Stomach (tissue), 9 donors: ENCODE data around the gene MEX3B. TPM values are rescaled to one million over a fixed set of nuclear protein-coding genes. Genes with fewer than 3 reads are reported as not detected.

Experiments
- DNase-seq, 2 donors: peaks; one replicate each; pipeline versions ENCODE4 v3.0.0 to v3.0.0-alpha.2; 2013 to 2019
- H3K27ac ChIP-seq, 5 donors: fragments of 200-600 bp in 4 of 5; sonication (generic) in 4 of 5; one replicate each; pipeline ENCODE4 v1.5.1; 2013 to 2019; ENCODE audit warnings: mild to moderate bottlenecking in 1 of 5, moderate library complexity in 1 of 5
- H3K27me3 ChIP-seq, 3 donors: fragments of 200-600 bp; sonication (generic); one replicate each; pipeline ENCODE4 v1.5.1; 2017 to 2019; ENCODE audit warnings: mixed run types in 1 of 3
- H3K36me3 ChIP-seq, 4 donors: fragments of 200-600 bp; sonication (generic); 1 replicate in 3 of 4; 2 replicates in 1 of 4; pipeline ENCODE4 v1.5.1; 2016 to 2019
- H3K4me1 ChIP-seq, 4 donors: fragments of 200-600 bp; sonication (generic); one replicate each; pipeline ENCODE4 v1.5.1; 2016 to 2019
- H3K4me3 ChIP-seq, 4 donors: fragments of 200-600 bp; sonication (generic) in 3 of 4; one replicate each; pipeline ENCODE4 v1.5.1; 2016 to 2019; ENCODE audit warnings: mild to moderate bottlenecking in 1 of 4
- H3K9me3 ChIP-seq, 4 donors: fragments of 200-600 bp; sonication (generic); one replicate each; pipeline ENCODE4 v1.5.1; 2016 to 2019
- EP300 ChIP-seq: sonication (generic); formaldehyde crosslinking; IDR thresholded peaks from one replicate; pipeline ENCODE4 v1.6.1; 2017; ENCODE audit warnings: antibody characterized with exemption
- POLR2A ChIP-seq, 4 donors: fragments of 450-650 bp; IDR thresholded peaks; one replicate each; pipeline ENCODE4 v1.6.1; 2016; ENCODE audit warnings: antibody characterized with exemption in 4 of 4, control low read depth in 2 of 4, mild to moderate bottlenecking in 1 of 4, moderate library complexity in 1 of 4
- POLR2AphosphoS5 ChIP-seq, 3 donors: sonication (generic); formaldehyde crosslinking; IDR thresholded peaks; one replicate each; pipeline ENCODE4 v1.6.1; 2016; ENCODE audit warnings: antibody characterized with exemption in 3 of 3
- WGBS, 5 donors: extraction: QIAGEN DNeasy Blood & Tissue Kit in 3 of 5; methylation state at CpG; one replicate each; pipeline versions ENCODE4 v1.1.5 to v1.1.7; 2013 to 2018; 5-methylcytosine and 5-hydroxymethylcytosine counted together
- intact Hi-C: fragments of 100-400 bp; cut with DNase I; formaldehyde crosslinking; loops from one replicate; pipeline ENCODE4 v1.15.1; 2023; ENCODE audit warnings: low total_unique reads
- polyA plus RNA-seq, 3 donors: library from polyadenylated mRNA; stranded (reverse); fragments of 200-250 nt; gene quantifications; one replicate each; pipeline ENCODE4 v1.2.3, GENCODE V29; 2013
- total RNA-seq, 5 donors: library from RNA; depleted of rRNA; stranded (reverse); fragments of >200 nt; gene quantifications; one replicate each; pipeline versions ENCODE4 v1.1.0 to v1.2.3, GENCODE V29; 2014 to 2016
- TF ChIP-seq, protein P1 (sequence below), 7 experiments: fragments of 450-650 bp in 4 of 7; fragments of 200-600 bp in 3 of 7; sonication (generic) in 3 of 7; IDR thresholded peaks; one replicate each; pipeline ENCODE4 v1.5.1; 2016 to 2019; ENCODE audit warnings: antibody characterized with exemption in 7 of 7, control low read depth in 2 of 7, mild to moderate bottlenecking in 1 of 7
- donor health status: healthy with polysubstance abuse.
- donor health status: Bipolar disorder and iron deficiency.
- donor health status: healthy.

MEX3B gene
- total and polyA plus RNA-seq, 8 donors, result 0.44 to 2.9 (median 0.46) TPM; not detected in 3

DNA sequence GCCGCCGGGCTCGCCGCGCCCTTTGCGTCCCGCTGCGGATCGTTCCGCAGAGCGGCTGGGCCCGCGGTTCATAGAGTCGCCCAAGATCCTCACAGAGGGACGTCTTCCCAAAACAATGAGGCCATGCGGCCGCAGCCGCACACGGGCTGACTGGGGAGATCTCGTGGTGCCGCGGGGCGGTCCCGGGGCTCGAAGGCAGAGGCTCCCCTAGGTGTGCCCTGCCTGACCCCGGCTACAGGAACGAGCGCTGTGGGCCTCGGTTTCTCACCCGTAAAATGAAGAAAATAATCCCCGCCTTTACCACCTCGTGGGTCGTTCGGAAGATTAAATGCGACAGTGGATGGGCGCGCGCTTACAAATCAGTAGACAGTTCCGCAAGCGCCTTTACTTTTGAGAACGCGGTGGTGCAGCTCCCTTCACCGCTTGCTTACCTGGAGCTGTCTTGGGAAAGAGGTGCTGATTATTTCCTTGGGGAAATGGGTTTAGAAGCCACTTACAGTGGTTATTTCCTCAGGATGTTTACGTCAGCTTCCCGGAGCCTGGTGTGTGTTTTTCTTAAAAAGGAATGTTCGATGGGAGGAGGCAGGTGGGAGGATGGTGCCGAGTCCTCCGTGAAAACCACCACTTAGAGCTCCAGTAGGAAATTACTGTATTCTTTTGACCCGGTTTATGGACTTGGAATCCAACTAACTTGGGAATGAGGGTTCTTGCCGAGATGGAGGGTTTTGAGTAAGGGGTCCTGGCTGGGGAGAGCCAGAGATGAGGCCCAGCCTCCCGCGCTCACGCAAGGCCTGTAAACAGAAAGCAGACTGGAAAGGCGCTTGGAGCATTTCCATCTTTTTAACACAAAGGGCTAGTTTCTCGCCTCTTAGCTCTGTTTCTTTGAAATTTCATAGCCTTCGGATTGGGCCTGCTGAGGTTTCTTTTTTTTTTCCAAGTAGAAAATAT is 1.9 kb upstream of the MEX3B start:
- DNase-seq, result peak in 1 of 2 donors; percentile 71
- H3K27me3 ChIP-seq, result peaks cover 0 to 46% (median 22%) of the 10 kb centered on the region in 3 donors
- TF ChIP-seq EP300 (no peak), POLR2AphosphoS5 (IDR thresholded peaks at IDR 0.05) (no peak), POLR2A (IDR thresholded peaks at IDR 0.05) (no peak)
- TF ChIP-seq, protein P1, sequence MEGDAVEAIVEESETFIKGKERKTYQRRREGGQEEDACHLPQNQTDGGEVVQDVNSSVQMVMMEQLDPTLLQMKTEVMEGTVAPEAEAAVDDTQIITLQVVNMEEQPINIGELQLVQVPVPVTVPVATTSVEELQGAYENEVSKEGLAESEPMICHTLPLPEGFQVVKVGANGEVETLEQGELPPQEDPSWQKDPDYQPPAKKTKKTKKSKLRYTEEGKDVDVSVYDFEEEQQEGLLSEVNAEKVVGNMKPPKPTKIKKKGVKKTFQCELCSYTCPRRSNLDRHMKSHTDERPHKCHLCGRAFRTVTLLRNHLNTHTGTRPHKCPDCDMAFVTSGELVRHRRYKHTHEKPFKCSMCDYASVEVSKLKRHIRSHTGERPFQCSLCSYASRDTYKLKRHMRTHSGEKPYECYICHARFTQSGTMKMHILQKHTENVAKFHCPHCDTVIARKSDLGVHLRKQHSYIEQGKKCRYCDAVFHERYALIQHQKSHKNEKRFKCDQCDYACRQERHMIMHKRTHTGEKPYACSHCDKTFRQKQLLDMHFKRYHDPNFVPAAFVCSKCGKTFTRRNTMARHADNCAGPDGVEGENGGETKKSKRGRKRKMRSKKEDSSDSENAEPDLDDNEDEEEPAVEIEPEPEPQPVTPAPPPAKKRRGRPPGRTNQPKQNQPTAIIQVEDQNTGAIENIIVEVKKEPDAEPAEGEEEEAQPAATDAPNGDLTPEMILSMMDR (IDR thresholded peaks at IDR 0.05), result peak in 1 of 7 experiments; percentile 8
- H3K9me3 ChIP-seq, result no peaks in the 10 kb centered on the region
- peaks cover 24 to 41% (median 37%) of the 10 kb centered on the region in 4 donors for H3K4me1 ChIP-seq
- H3K36me3 ChIP-seq, result peaks cover 0 to 4% (median 0%) of the 10 kb centered on the region in 4 donors
- H3K27ac ChIP-seq, result peak overlapping the region; percentile 18 to 94 (median 73)
- WGBS, 5 donors, result 9 to 13% (median 10%) methylated on average over 40 to 56 of the region's 56 CpGs
- H3K4me3 ChIP-seq, result peak overlapping the region; percentile 84 to 90 (median 86)
- intact Hi-C loops, result no loop called here

DNA sequence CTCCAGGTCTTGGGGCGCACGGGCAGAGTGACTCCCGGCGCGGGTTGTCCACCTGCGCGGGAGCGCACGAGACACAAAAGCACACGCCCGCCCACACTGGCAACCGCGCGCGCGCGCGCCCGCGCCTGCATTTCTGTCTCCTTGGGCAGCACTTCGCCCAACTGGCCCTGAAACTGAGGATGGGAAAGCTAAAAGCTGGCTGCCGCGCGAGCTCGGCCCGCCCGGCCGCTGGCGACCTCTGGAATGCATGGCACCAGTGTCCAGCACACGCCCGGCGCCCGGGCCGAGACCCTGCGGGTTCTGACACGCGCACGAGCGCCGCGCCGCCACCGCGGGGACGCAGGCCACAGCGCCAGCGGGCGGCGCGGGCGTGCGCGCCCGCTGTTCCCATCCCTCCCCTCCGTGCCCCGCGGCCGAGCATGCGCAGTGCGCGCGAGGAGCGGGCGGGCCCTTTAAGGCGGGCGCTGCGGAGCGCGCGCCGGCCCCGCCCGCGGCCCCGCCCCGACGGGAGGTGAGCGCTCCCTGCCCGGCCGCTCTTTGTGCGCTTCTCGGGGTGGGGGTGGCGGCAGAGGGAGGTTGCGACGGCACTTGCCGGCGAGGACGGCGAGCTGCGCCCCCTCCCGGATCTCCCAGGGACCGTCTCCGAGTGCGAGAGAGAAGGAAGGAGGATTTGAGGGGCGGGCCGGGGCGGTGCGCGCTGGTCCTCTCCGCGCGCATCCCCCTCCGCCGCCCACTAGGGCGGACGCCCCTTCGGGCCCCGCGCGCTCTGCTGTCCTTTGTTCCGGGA is 1.0 kb upstream of the MEX3B start:
- Histone ChIP-seq H3K27me3 (peaks cover 0 to 46% (median 22%) of the 10 kb centered on the region in 3 donors), H3K27ac (peak overlapping the region; percentile 88 to 94 (median 91)), H3K4me1 (peaks cover 24 to 41% (median 37%) of the 10 kb centered on the region in 4 donors), H3K9me3 (no peaks in the 10 kb centered on the region), H3K4me3 (peak overlapping the region; percentile 84 to 90 (median 86)), H3K36me3 (peaks cover 0 to 4% (median 0%) of the 10 kb centered on the region in 4 donors)
- peak; percentile 86 to 98 for DNase-seq
- 0 to 1% (median 0%) methylated on average over 21 to 106 of the region's 111 CpGs for WGBS, 5 donors
- TF ChIP-seq EP300 (no peak), POLR2A (IDR thresholded peaks at IDR 0.05) (no peak), POLR2AphosphoS5 (IDR thresholded peaks at IDR 0.05) (peak in 2 of 3 donors; percentile 3 to 23)
- TF ChIP-seq, protein P1 (IDR thresholded peaks at IDR 0.05), result peak in 5 of 7 experiments; percentile 34 to 61 (median 41)
- intact Hi-C loops, result no loop called here

DNA sequence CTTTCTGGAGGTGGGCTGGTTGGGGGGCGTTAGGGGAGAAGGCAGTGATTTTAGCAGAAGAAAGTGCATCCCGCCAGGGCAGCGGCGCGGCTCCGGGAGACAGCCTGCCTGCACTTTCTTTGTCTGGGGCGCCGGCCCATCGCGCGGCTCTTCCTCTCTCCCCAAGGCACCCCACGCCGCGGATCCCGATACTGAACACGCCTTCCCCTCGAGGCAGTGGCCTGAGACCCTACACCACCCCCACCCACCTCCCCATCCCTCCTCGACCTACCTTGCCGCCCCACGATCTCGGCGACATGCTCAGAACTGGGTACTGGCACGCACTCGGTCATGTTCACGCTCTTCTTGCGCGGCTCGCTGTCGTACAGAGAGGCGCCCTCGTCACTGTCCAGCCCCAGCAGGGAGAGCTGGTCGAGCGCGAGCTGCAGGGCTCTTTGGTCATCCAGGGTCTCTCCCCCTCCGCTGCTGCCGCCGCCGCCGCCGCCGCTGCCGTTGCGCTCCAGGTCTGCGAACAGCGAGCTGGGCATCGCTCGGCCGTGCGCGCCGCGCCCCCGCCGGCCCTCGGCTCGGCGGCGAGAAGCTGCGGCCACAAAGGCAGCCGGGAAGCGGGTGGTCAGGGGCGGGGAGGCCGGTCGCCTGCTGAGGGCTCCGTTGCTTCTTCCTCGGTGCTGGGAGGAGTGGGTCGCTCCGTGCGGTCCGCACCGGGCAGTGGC is 483 bp downstream of the MEX3B start:
- intact Hi-C loops, result no loop called here
- peaks cover 0 to 4% (median 0%) of the 10 kb centered on the region in 4 donors for H3K36me3 ChIP-seq
- peak in 1 of 2 donors; percentile 76 for DNase-seq
- no peaks in the 10 kb centered on the region for H3K9me3 ChIP-seq
- H3K4me1 ChIP-seq, result peaks cover 24 to 48% (median 40%) of the 10 kb centered on the region in 4 donors
- peak overlapping the region; percentile 84 to 90 (median 86) for H3K4me3 ChIP-seq
- peak overlapping the region; percentile 65 to 94 (median 89) for H3K27ac ChIP-seq
- TF ChIP-seq POLR2AphosphoS5 (IDR thresholded peaks at IDR 0.05) (no peak), POLR2A (IDR thresholded peaks at IDR 0.05) (no peak), EP300 (no peak)
- TF ChIP-seq, protein P1 (IDR thresholded peaks at IDR 0.05), result no peak
- WGBS, 5 donors, result 0 to 1% (median 0%) methylated on average over 17 to 71 of the region's 71 CpGs
- H3K27me3 ChIP-seq, result peaks cover 0 to 46% (median 22%) of the 10 kb centered on the region in 3 donors
